Stimulated activated CD4-positive, alpha-beta T cell treated with anti-CD3 and anti-CD28 coated beads, Interleukin-1b, Interleukin-23, amount 100 ng/mL, for 1 hour (primary cell): ENCODE measurements around the gene UPK1B.

Experiments used
- DNase-seq, 2 donors: peaks; one replicate each; pipeline ENCODE4 v3.0.0-alpha.2; 2020; ENCODE audit warnings: low read depth in 2 of 2

The UPK1B gene

GRCh38 chr3:119176778-119177177 is 3.4 kb downstream of the UPK1B start:
- DNase-seq, result no peak

DNA sequence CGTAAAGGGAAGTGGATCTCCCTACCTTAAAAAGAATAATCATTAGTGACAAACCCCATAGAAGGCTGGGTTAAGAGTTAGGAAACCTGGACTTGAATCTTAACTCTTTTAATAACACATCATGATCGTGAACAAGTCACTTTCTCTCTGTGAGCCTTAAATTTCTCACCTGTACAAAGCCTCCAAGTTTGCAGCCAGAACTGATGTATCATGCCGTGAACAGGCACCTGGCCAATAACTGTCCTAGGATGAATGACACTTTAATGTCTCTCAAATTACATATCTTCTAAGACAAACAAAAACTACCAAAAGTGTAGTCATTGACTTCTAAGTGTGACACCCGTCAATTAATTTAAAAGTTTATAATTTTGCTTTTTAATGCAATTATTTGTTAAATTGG is 3.9 kb downstream of the UPK1B start:
- DNase-seq, result no peak

- no peak for DNase-seq
These were observed 8.4 kb downstream of the UPK1B start for GRCh38 chr3:119181765-119182164.

DNA sequence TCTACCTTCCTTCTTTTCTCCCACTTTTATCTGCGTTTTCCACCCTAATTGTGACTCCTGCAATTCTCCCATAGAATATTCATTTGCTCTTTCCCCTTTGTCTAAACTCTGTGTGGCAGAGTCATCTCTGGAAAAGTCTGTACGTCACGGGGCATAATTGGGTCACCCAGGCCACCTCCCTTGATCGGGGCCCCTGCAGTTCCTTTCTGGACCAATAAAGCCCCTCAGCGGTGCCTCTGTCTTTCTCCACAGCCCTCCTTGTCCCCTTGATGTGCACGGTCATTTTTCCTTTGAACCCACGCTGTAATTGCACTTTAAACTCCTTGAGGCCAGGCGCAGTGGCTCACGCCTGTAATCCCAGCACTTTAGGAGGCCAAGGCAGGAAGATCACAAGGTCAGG is 10.7 kb downstream of the UPK1B start:
- no peak for DNase-seq

- no peak for DNase-seq
These were observed 11.6 kb downstream of the UPK1B start for GRCh38 chr3:119184796-119185570.

GRCh38 chr3:119187266-119187665 is 13.9 kb downstream of the UPK1B start:
- DNase-seq, result no peak

DNA sequence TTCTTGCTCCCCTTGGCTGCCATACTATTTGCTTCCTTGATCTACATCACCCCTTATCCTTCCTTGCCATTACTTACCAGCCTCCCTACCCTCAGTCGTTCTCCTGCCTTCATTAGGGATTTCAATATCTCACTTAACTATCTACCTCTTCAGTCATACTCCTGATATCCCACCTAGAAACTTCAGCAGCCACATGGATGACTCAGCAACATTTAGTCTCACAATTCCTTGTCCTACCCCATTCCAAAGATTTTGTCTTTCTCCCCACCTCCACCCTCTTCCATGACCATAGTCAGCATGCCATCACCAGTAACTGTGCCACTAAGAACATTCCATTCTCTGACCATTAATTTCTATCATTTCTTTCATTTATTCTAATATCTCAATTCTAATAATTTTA is 18.4 kb downstream of the UPK1B start:
- no peak for DNase-seq

DNA sequence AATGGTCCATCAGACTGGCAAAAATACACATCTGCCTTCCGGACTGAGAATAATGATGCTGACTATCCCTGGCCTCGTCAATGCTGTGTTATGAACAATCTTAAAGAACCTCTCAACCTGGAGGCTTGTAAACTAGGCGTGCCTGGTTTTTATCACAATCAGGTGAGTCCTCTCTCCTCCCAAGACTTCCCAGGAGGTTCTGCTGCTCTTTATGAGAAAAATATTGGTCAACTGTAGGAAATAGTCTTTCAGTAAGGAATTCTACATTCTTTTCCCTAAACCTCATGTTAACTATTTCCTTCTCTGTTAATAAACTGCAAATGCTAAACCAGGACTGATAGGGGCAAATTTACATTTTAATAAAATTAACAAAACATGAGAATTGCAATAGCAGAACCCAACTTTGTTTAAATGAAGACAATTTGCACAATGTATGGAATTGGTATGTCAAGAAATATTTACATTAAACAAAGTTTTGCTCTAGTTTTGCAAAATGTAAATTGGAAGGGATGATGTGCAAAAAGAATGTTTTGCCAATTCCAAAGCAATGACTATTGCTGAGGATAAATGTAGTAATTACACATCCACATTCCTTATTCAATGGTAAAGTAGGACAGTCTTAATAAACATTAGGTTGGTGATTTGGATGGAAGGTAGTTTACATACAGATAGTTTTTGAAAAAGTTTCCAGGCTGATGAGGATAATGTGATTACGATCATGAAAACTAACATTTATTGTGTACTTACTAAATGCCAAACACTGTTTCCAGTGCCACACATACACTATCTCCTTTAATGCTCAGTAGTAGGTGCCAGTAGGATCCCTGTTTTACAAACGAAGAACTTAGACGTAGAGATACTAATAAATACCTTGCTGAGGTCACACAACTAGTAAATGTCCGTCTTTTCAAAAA is 21.1 kb downstream of the UPK1B start:
- DNase-seq, result no peak

- DNase-seq, result no peak
These were observed 21.7 kb downstream of the UPK1B start for GRCh38 chr3:119195151-119195476.

GRCh38 chr3:119195911-119196310 is 22.5 kb downstream of the UPK1B start:
- DNase-seq, result no peak

- no peak for DNase-seq
These were observed 31.8 kb downstream of the UPK1B start for GRCh38 chr3:119205209-119205608.

- no peak for DNase-seq
These were observed 32.3 kb downstream of the UPK1B start for GRCh38 chr3:119205685-119206084.

DNA sequence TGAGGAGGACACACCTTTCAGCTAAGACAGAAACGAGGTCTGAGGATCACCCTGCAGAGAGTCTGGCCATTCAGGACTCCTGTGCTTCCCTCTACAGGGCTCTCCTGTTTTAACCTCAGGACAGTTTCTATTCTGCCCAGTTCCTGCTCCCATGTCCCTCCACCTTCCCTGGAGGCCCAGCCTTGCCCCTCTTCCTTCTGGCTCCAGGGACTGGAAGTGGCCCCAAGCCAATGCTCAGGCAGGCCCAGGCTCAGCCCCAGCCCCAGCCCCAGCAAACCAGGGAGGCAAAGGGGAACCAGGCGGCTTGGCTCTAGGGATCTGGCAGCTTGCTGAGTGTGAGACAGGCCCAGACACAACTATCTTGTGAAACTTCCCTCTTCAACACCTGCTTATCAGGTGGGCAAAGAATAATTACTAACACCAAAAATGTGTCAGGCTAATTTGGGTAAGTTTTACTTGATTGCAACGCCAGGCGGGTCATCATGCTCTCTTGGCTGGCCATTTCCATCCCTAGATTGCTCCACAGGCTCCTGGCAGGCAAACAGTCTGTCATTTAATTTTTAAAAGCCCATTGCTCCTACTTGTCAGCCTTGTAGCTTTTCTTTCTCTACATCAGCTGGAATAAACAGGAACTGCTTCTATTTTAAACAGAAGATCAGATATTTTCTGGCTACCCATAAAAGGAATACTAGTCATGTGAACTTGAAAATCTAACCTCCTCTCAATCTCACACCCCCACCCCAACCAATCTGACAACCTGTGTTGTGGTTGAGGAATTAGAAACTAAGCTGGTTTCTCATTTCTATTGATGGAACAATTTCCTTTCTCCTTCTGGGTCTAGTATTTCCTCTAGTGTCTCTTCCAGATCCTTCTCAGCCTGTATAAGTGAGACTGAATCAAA is 33.5 kb downstream of the UPK1B start:
- no peak for DNase-seq

DNA sequence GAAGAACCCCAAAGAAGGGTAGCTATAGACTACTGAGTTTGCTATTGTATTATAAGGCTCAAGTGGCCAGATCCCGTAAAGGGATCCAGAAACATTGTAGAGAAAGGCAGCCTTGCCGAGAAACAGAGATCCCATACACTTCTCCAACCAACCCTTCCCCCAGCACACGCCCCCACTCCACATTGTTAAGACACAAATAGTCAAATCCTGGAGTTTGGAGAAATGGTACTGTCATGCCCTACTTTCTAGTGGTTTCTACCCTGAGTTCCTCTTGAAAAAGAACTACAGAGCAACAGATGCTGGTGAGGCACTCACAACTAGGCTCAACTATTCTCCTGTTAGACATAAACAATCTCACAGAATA is 34.1 kb downstream of the UPK1B start:
- DNase-seq, result no peak

DNA sequence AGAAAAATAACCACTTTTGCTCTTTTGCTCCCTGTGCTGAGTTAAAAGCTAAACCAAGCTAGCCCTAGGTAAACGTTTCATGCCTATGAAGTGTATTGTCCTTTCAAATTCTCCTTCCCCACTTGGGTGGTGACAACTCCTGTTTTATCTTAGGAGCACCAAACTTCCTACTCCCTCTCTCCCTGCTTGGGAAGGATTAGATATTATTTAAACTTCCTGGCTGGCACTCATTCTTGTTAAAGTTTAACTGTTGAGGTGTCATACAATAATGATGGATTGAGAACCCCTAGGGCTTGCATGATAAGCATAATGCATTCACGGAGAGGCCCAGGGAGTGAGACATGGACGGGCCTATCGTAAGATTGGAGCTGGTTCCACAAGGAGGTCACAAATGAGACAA is 37.8 kb downstream of the UPK1B start:
- no peak for DNase-seq

- no peak for DNase-seq
These were observed 38.4 kb downstream of the UPK1B start for GRCh38 chr3:119211803-119212202.

GRCh38 chr3:119219069-119219468 is 45.7 kb downstream of the UPK1B start:
- DNase-seq, result no peak

GRCh38 chr3:119220198-119220597 is 46.8 kb downstream of the UPK1B start:
- DNase-seq, result no peak

DNA sequence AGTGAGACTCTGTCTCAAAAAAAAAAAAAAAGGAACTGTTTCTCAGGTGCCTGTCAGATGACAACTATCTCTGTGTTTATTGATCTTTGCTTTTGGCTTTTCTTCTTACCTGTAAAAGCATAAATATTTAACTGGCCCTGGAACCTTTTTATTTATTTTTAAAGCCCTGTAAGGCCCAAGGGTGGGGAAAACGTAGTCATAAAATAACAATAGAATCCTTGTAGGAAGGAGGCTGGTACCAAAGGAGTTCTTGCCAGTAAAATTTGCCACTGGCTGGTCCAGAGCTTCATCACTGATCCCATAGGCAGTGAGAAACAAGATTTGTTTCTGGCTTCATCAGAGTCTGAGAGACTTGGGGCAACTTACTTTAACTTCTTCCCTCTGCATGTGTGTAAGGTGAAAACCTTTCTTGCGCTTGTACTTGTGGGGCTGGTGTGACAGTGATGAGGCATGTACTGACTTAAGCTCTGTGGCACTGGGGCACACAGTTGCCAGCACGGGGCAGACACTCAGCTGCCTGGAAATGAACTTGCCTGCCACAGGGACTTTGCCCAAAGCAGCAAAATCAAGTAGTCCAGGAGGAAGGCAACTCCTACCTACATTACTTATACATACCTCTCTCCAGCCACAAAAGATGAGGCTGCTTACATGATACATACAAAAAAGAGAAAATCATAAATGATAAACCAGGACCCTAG is 47.7 kb downstream of the UPK1B start:
- DNase-seq, result no peak

GRCh38 chr3:119221779-119222320 is 48.5 kb downstream of the UPK1B start:
- no peak for DNase-seq

- no peak for DNase-seq
These were observed 49.0 kb downstream of the UPK1B start for GRCh38 chr3:119222391-119222790.
